GM19025 (cell line): ENCODE data around the gene NKX2-1.
"Not testable (repeated sequence)": the region's sequence is repeated elsewhere in the genome, so short reads cannot be mapped to it uniquely, and the experiment has no call there.

Experiments used
- ATAC-seq: cut with Tn5 transposase; IDR thresholded peaks from one replicate; pipeline ENCODE4 v1.9.1; 2021; ENCODE audit warnings: mild to moderate bottlenecking, low read depth, moderate library complexity; ENCODE audit not compliant: unreplicated experiment

NKX2-1 gene

GRCh38 chr14:36519431-36520321, at the start of gene NKX2-1:
Gene NKX2-1, minus strand, starts transcription at chr14:36520232. Its CDS starts 103 bp downstream, at chr14:36520129.
- no peak for ATAC-seq

GRCh38 chr14:36556811-36557433, 36.9 kb upstream of the NKX2-1 start:
- no peak for ATAC-seq

GRCh38 chr14:36555998-36556743, 36.1 kb upstream of the NKX2-1 start:
- ATAC-seq, result no peak

- ATAC-seq, result no peak
These were observed 33.7 kb upstream of the NKX2-1 start for GRCh38 chr14:36553656-36554260.

- ATAC-seq, result no peak
These were observed 30.9 kb upstream of the NKX2-1 start for GRCh38 chr14:36550899-36551298.

GRCh38 chr14:36544280-36544679, 24.2 kb upstream of the NKX2-1 start:
- not testable (repeated sequence) for ATAC-seq

- ATAC-seq, result no peak
These were observed 18.0 kb upstream of the NKX2-1 start for GRCh38 chr14:36538051-36538450.

GRCh38 chr14:36529062-36529461, 9.0 kb upstream of the NKX2-1 start:
- no peak for ATAC-seq

- ATAC-seq, result no peak
These were observed 5.7 kb upstream of the NKX2-1 start for GRCh38 chr14:36525746-36526099.

GRCh38 chr14:36524874-36525745, 5.1 kb upstream of the NKX2-1 start:
- ATAC-seq, result no peak

GRCh38 chr14:36524220-36524837, 4.3 kb upstream of the NKX2-1 start:
- ATAC-seq, result no peak

- ATAC-seq, result no peak
These were observed 3.1 kb upstream of the NKX2-1 start for GRCh38 chr14:36522972-36523715.

GRCh38 chr14:36522347-36522971, 2.4 kb upstream of the NKX2-1 start:
- no peak for ATAC-seq

- no peak for ATAC-seq
These were observed 1.7 kb upstream of the NKX2-1 start for GRCh38 chr14:36521598-36522345.

GRCh38 chr14:36520601-36521525, 831 bp upstream of the NKX2-1 start:
- no peak for ATAC-seq

- no peak for ATAC-seq
These were observed 1.2 kb downstream of the NKX2-1 start for GRCh38 chr14:36518586-36519430.
